ENCODE measurements around the gene NTSR2. TPM values are rescaled to one million over a fixed set of nuclear protein-coding genes. Genes with fewer than 3 reads are reported as not detected.

NTSR2 gene
- total and polyA plus RNA-seq, 4 donors = not detected

- WGBS = 92% methylated on average over 19 of the region's 19 CpGs
- H3K27me3 ChIP-seq (ENCODE audit: control insufficient read depth in 4 of 4, insufficient read depth in 4 of 4, low read length in 3 of 4) = no peaks in the 10 kb centered on the region
- H3K9me3 ChIP-seq (ENCODE audit: control insufficient read depth in 4 of 4, low read length in 3 of 4) = no peaks in the 10 kb centered on the region
- no peak overlapping the region for H3K27ac ChIP-seq (ENCODE audit: low read depth in 1 of 2, low read length in 2 of 2)
- TF ChIP-seq EGR1 (IDR thresholded peaks at IDR 0.05; ENCODE audit: low read depth in 2 of 2) = no peak
- no peak for TF ChIP-seq RXRA (IDR thresholded peaks at IDR 0.05)
- TF ChIP-seq MAX (IDR thresholded peaks at IDR 0.05) = no peak
- no peak for TF ChIP-seq JUND (IDR thresholded peaks at IDR 0.05)
- no peak for TF ChIP-seq CTCF (IDR thresholded peaks at IDR 0.05; ENCODE audit: low read depth, low read length, missing input control)
- no peak for TF ChIP-seq ZBTB33 (IDR thresholded peaks at IDR 0.05)
- TF ChIP-seq GABPA (IDR thresholded peaks at IDR 0.05 in 1 of 2, conservative IDR thresholded peaks at IDR 0.05 in 1 of 2) = no peak
- TF ChIP-seq REST (IDR thresholded peaks at IDR 0.05) = no peak
- TF ChIP-seq YY1 (IDR thresholded peaks at IDR 0.05) = no peak
- no peak for TF ChIP-seq HNF4A (conservative IDR thresholded peaks at IDR 0.05)
- no peak for TF ChIP-seq FOXA1 (IDR thresholded peaks at IDR 0.05)
- TF ChIP-seq NR2F2 (IDR thresholded peaks at IDR 0.05) = no peak
- no peak for TF ChIP-seq TAF1 (conservative IDR thresholded peaks at IDR 0.05)
- H3K9ac ChIP-seq (ENCODE audit: low read depth in 1 of 2, low read length in 2 of 2) = no peak overlapping the region
- no peaks in the 10 kb centered on the region for H3K4me1 ChIP-seq (ENCODE audit: control insufficient read depth in 4 of 4, insufficient read depth in 4 of 4, low read length in 3 of 4)
- H3K36me3 ChIP-seq (ENCODE audit: control insufficient read depth in 4 of 4, insufficient read depth in 3 of 4, low read depth in 1 of 4, low read length in 3 of 4) = peaks cover 0 to 11% (median under 1%) of the 10 kb centered on the region in 4 donors
- DNase-seq (ENCODE audit: low spot score) = no peak
- no peak overlapping the region for H3K4me3 ChIP-seq (ENCODE audit: low read depth in 1 of 3, low read length in 3 of 3)
These were observed 53.1 kb downstream of the NTSR2 start for GRCh38 chr2:11616851-11617415.

GRCh38 chr2:11616097-11616687 lies 53.8 kb downstream of the NTSR2 start:
- H3K9me3 ChIP-seq (ENCODE audit: control insufficient read depth in 4 of 4, low read length in 3 of 4) = no peaks in the 10 kb centered on the region
- H3K4me1 ChIP-seq (ENCODE audit: control insufficient read depth in 4 of 4, insufficient read depth in 4 of 4, low read length in 3 of 4) = no peaks in the 10 kb centered on the region
- no peak for DNase-seq (ENCODE audit: low spot score)
- H3K4me3 ChIP-seq (ENCODE audit: low read depth in 1 of 3, low read length in 3 of 3) = no peak overlapping the region
- H3K27me3 ChIP-seq (ENCODE audit: control insufficient read depth in 4 of 4, insufficient read depth in 4 of 4, low read length in 3 of 4) = no peaks in the 10 kb centered on the region
- WGBS = 92% methylated on average over 14 of the region's 14 CpGs
- peaks cover 0 to 11% (median under 1%) of the 10 kb centered on the region in 4 donors for H3K36me3 ChIP-seq (ENCODE audit: control insufficient read depth in 4 of 4, insufficient read depth in 3 of 4, low read depth in 1 of 4, low read length in 3 of 4)
- no peak overlapping the region for H3K9ac ChIP-seq (ENCODE audit: low read depth in 1 of 2, low read length in 2 of 2)
- H3K27ac ChIP-seq (ENCODE audit: low read depth in 1 of 2, low read length in 2 of 2) = no peak overlapping the region
- no peak for TF ChIP-seq FOXA1 (IDR thresholded peaks at IDR 0.05)
- TF ChIP-seq NR2F2 (IDR thresholded peaks at IDR 0.05) = no peak
- no peak for TF ChIP-seq HNF4G (IDR thresholded peaks at IDR 0.05)
- no peak for TF ChIP-seq YY1 (IDR thresholded peaks at IDR 0.05)
- no peak for TF ChIP-seq RXRA (IDR thresholded peaks at IDR 0.05)
- no peak for TF ChIP-seq ZBTB33 (IDR thresholded peaks at IDR 0.05)
- TF ChIP-seq ATF3 (IDR thresholded peaks at IDR 0.05) = no peak
- no peak for TF ChIP-seq TAF1 (conservative IDR thresholded peaks at IDR 0.05)
- no peak for TF ChIP-seq SP1 (IDR thresholded peaks at IDR 0.05)
- no peak for TF ChIP-seq EGR1 (IDR thresholded peaks at IDR 0.05; ENCODE audit: low read depth in 2 of 2)
- TF ChIP-seq GABPA (IDR thresholded peaks at IDR 0.05 in 1 of 2, conservative IDR thresholded peaks at IDR 0.05 in 1 of 2) = no peak
- no peak for TF ChIP-seq CTCF (IDR thresholded peaks at IDR 0.05; ENCODE audit: low read depth, low read length, missing input control)
- TF ChIP-seq MAX (IDR thresholded peaks at IDR 0.05) = no peak
- no peak for TF ChIP-seq FOXA2 (IDR thresholded peaks at IDR 0.05)
- no peak for TF ChIP-seq JUND (IDR thresholded peaks at IDR 0.05)
